Measurements from ENCODE around the gene PIGA. TPM values are rescaled to one million over a fixed set of nuclear protein-coding genes. Genes with fewer than 3 reads are reported as not detected.

PIGA gene
- total RNA-seq, 1 donor from 2014 or later, result 14.0 TPM

- Mint-ChIP-seq H3K4me3 (ENCODE audit: unreplicated experiment) (no peak overlapping the region), H3K4me1 (ENCODE audit: low read depth, unreplicated experiment) (no peaks in the 10 kb centered on the region), H3K27ac (ENCODE audit: unreplicated experiment) (no peak overlapping the region), H3K36me3 (ENCODE audit: low read depth, unreplicated experiment) (no peaks in the 10 kb centered on the region), H3K9me3 (ENCODE audit: unreplicated experiment) (no peaks in the 10 kb centered on the region), H3K27me3 (ENCODE audit: low read depth, unreplicated experiment) (no peaks in the 10 kb centered on the region)
- Histone ChIP-seq H3K9me3 (ENCODE audit: insufficient read depth, low read depth, low read length) (no peaks in the 10 kb centered on the region), H3K4me1 (ENCODE audit: insufficient read depth, low read length) (no peaks in the 10 kb centered on the region), H3K9ac (ENCODE audit: low read length) (no peak overlapping the region), H3K27me3 (ENCODE audit: insufficient read depth, low read length) (no peaks in the 10 kb centered on the region), H3K4me2 (ENCODE audit: low read length) (no peak overlapping the region), H4K20me1 (ENCODE audit: insufficient read depth, low read length) (no peaks in the 10 kb centered on the region), H3K4me3 (ENCODE audit: insufficient read depth, low read depth, low read length) (no peak overlapping the region), H2AFZ (ENCODE audit: low read depth, low read length) (no peak overlapping the region), H3K36me3 (ENCODE audit: insufficient read depth, low read length) (no peaks in the 10 kb centered on the region), H3K79me2 (ENCODE audit: insufficient read depth, low read length) (no peaks in the 10 kb centered on the region), H3K27ac (ENCODE audit: low read depth, low read length) (no peak overlapping the region)
- FAIRE-seq (no peak), DNase-seq (ENCODE audit: low read depth) (no peak)
- TF ChIP-seq CTCF (IDR thresholded peaks at IDR 0.05; ENCODE audit: insufficient read depth, low read depth, low read length), result no peak
- TF ChIP-seq EZH2 (IDR thresholded peaks at IDR 0.05; ENCODE audit: insufficient read depth, low read length), result no peak
Observed at GRCh38 chrX:15382813-15383212, 47.5 kb upstream of the PIGA start.

- no peak for DNase-seq (ENCODE audit: low read depth)
- FAIRE-seq, result peak; percentile 81
- H3K27ac ChIP-seq (ENCODE audit: low read depth, low read length), result no peak overlapping the region
Observed at GRCh38 chrX:15376956-15377355, 41.6 kb upstream of the PIGA start.

More at GRCh38 chrX:15376956-15377355, 41.6 kb upstream of the PIGA start:
- H3K9me3 Mint-ChIP-seq (ENCODE audit: unreplicated experiment), result no peaks in the 10 kb centered on the region
- Histone ChIP-seq H4K20me1 (ENCODE audit: insufficient read depth, low read length) (no peaks in the 10 kb centered on the region), H3K4me3 (ENCODE audit: insufficient read depth, low read depth, low read length) (no peak overlapping the region), H3K9me3 (ENCODE audit: insufficient read depth, low read depth, low read length) (no peaks in the 10 kb centered on the region), H3K4me2 (ENCODE audit: low read length) (no peak overlapping the region), H3K4me1 (ENCODE audit: insufficient read depth, low read length) (no peaks in the 10 kb centered on the region), H2AFZ (ENCODE audit: low read depth, low read length) (no peak overlapping the region), H3K36me3 (ENCODE audit: insufficient read depth, low read length) (no peaks in the 10 kb centered on the region), H3K27me3 (ENCODE audit: insufficient read depth, low read length) (no peaks in the 10 kb centered on the region), H3K9ac (ENCODE audit: low read length) (no peak overlapping the region), H3K79me2 (ENCODE audit: insufficient read depth, low read length) (no peaks in the 10 kb centered on the region)
- TF ChIP-seq CTCF (IDR thresholded peaks at IDR 0.05; ENCODE audit: insufficient read depth, low read depth, low read length) (no peak), EZH2 (IDR thresholded peaks at IDR 0.05; ENCODE audit: insufficient read depth, low read length) (no peak)
- H3K36me3 Mint-ChIP-seq (ENCODE audit: low read depth, unreplicated experiment), result no peaks in the 10 kb centered on the region
- no peak overlapping the region for H3K4me3 Mint-ChIP-seq (ENCODE audit: unreplicated experiment)
- H3K27ac Mint-ChIP-seq (ENCODE audit: unreplicated experiment), result no peak overlapping the region
- peaks cover 3% of the 10 kb centered on the region for H3K4me1 Mint-ChIP-seq (ENCODE audit: low read depth, unreplicated experiment)
- no peaks in the 10 kb centered on the region for H3K27me3 Mint-ChIP-seq (ENCODE audit: low read depth, unreplicated experiment)
